ENCODE measurements around the gene IMMP2L.
"Not testable (repeated sequence)": the region's sequence is repeated elsewhere in the genome, so short reads cannot be mapped to it uniquely, and the experiment has no call there.

IMMP2L gene

DNA sequence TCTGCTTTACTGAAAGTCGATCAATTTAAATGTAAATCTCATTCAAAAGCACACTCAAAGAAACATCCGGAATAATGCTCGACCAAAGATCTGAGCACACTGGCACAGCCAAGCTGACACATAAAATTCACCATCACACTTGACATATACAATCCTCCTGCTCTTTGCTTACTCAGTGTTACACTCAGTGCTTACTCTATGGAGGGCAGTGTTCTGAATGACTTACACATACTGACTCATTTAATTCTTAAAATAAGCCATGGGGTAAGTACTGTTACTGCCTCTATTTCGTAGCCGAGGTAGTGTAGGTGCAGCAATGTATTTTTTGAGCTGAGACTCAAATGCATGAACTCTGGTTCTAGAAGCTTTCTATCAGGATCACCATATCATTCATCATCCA, 892.9 kb downstream of the IMMP2L start:
- DNase-seq = no peak

DNA sequence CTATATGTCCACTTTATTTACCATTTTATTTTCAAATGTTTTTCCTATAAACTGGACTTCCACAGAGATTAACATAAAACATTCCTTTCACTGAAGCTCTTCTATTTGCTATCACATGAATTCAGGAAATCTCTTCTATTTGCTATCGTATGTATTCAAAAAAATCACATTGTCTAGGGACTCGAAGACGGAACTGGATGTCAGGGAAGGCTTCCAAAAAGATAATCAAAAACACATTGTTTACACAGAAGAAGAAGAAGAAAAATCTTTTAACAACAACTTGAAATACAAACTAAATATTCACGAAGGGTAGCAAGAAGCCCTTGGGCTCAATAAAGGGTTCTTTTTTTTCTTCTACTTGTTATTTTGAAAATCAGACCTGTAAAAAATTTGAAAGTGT, 897.5 kb downstream of the IMMP2L start:
- DNase-seq = peak; percentile 37

DNA sequence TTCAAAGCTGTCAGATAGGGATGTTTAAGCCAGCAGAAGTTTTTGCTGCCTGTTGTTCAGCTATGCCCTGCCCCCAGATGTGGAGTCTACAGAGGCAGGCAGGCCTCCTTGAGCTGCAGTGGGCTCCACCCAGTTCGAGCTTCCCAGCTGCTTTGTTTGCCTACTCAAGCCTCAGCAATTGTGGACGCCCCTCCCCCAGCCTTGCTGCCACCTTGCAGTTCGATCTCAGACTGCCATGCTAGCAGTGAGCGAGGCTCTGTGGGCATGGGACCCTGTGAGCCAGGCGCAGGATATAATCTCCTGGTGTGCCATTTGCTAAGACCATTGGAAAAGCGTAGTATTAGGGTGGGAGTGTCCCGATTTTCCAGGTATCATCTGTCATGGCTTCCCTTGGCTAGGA, 901.7 kb downstream of the IMMP2L start:
- DNase-seq = not testable (repeated sequence)

DNA sequence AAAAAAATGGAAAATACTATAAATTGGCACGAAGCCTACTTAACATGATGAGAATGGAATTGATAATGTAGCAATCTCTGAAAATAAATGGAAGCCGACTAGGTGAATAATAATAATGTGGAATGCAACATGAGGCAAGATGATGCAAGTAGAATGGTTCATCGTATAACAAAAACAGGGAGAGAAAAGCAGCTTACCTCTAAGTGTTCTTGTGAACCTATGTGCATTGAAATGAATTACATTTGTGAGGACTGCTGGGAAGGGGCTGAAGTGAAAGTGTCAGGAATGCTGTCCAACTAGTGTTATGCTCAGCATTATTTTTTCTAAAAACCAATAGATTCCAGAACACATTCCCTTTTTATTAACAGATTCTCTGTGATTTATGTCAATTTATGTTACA, 912.0 kb downstream of the IMMP2L start:
- no peak for DNase-seq

DNA sequence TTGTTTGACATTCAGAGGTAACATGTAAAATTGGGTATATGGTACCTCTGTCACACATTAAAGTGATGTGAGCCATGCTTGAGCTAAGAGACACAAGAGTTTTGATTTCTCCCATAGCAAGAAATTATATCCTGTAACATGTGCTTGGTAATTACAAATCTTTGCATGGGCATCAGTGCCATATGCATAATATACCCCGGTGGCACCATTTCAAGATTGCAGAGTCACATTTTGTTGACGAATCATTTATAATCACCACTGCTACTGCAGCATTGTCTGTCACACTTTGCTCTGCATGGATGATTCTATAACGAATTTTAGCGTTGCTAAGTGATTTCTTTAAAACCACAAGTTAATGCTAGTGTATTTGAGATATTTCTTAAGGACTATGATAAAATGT, 915.0 kb downstream of the IMMP2L start:
- DNase-seq = no peak

DNA sequence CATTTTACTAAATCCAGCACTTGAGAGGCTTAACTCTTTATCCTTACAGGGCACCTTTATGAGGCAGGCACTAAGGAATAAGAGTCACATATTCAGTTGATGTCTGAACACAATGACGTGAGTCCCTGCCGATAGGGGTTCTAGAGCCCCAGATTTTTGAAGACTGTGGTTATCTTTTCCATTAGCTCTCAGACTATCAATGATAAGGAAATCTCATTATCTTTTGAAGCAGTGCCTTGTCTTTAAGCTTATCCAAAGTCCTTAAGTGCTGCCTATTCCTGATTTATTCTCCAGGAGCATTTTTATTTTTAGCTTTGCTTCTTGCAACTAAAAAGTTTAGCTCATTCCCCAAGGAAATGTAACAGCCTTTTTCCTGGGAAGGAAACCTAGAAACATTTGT, 915.5 kb downstream of the IMMP2L start:
- no peak for DNase-seq

DNA sequence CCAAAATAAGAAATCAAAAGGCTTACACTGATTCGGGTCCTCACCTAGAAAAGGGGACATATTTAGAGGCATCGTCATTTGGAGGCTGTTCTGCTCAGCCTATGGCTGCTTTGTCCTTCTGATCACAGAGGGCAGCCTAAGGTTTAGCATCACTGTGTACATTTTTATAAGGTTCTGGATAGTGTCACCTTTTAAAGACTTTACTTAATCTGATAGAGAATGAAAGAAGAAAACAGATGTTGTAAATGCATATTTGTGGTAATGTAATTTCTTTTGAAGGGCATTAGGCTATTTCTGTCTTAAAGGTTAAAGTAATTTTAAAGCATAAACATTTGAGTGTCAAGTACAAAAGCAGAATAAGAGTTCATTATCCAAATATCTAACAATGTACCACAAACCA, 916.7 kb downstream of the IMMP2L start:
- no peak for DNase-seq

DNA sequence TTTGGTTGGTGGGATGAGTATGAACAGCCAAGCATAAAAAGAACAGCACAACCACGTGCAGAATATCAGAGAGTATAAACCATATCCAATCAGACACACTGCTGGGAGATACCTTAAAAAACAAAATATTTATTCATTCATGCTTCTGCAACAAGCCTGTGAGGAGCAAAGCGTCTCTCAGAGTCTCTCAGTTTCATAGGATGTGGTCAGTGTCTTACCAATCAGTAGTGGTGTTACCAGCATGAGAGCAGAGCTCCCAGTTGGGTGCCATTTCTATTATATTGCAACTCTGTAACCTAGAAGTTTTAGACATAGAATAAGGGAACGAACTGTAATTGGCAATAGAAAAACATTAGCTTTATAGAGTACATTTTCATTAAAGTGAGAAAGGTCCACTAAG, 917.2 kb downstream of the IMMP2L start:
- DNase-seq = no peak

DNA sequence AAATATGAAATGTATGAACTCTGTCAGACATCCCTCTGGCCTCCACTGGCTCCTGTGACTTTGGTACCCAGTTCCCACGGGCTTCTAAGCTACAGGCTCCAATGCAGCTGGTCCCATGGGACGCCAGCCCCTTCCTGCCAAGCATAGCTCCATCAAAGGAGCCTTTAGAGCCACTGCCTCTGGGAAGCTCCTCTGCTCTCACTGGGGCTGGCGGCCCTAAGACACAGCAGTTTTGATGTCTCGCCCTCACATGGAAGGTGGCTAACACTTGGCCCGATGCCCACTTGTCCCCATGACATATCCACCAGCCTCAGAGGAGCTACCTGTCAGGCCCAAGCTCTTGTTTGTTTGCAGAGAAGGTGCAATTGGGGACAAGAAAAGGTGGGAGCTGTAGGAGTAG, 925.0 kb downstream of the IMMP2L start:
- DNase-seq = no peak

DNA sequence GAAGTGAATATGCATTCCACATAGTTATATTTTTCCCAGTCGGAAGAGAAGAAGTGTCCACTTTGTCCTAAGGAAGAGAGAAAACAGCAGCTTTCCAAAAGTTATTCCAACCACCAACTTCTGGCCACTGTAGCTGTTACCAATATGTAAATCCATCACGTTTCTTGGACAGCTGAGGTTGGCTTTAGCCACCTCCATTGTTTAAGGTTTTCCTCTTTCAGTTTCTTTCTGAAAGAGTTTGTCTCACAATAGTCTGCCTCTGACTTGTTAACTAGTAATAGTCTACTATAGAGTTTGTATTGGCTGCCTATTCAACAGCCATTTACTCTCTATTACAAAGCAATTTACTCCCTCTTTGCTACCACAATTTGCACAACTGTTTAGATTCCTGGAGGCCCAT, 929.0 kb downstream of the IMMP2L start:
- DNase-seq = no peak

DNA sequence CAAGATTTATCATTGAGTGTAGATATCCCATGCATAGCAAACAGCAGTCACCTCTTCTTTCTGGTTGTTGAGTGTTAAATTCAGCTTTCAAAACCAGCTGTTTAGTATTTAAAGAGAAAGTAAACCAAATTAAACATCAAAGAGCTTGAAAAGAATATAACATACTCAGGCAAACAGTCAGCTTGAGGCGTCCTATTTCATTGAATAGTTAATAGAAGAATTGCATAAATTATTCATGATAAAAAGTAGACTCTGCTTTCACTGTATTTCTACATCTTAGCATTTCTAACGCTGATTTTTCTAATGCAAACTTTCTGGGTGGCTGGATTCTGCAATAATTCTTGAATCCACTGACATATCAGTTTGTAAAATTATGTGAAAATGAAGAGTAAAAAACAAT, 935.9 kb downstream of the IMMP2L start:
- DNase-seq = no peak

DNA sequence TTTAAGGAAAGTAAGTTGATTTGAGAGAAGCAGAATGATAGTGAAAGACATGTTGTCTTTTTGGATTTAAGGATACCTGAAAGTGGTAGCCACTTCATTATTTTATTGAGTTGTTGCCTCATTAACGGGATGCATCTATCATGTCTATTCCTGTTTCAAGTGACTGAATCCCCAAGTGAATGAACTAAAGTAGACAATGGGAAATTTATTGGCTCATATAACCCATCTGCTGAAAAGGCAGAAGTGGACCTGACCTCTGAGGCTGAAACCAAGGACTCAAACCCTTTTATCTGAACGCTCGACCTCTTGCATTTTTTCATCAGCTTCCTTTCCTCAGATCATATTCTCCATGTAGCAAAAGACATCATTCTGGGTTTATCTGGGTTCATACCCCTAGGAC, 937.0 kb downstream of the IMMP2L start:
- no peak for DNase-seq

DNA sequence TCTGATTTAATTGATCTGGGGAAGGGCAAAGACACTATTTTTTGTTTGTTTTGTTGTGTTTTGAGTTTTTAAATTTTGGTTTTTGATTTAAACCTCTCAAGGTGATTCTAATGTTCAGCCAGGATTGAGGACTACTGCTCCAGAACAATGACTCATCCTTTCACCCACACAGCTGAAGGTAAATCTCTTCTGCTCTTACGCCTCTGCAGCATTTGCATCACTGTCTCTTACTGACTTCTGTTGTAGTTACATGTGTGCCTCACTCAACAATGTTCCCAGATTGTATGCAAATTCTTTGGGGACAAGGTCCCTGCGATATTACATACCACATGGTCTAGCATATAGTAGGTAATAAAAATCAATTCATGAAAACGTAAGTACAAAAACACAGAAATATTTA, 938.9 kb downstream of the IMMP2L start:
- no peak for DNase-seq

DNA sequence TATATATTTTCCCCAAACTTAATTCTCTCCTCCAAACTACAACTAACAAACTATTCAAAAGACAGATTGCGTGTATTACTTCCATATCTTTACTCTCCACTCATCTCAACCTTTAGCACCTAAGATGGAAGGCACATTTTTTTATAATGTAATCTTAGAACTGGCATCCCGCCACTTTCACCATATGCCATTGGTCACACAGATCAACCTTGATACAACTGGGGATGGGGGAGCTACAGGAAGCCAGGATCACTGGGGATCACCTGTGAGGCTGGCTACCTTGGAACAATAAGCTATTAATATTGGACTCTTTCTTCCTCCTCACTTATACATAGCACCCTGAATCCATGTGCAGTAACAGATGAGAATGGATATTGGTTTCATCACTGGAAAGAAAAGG, 941.0 kb downstream of the IMMP2L start:
- no peak for DNase-seq

DNA sequence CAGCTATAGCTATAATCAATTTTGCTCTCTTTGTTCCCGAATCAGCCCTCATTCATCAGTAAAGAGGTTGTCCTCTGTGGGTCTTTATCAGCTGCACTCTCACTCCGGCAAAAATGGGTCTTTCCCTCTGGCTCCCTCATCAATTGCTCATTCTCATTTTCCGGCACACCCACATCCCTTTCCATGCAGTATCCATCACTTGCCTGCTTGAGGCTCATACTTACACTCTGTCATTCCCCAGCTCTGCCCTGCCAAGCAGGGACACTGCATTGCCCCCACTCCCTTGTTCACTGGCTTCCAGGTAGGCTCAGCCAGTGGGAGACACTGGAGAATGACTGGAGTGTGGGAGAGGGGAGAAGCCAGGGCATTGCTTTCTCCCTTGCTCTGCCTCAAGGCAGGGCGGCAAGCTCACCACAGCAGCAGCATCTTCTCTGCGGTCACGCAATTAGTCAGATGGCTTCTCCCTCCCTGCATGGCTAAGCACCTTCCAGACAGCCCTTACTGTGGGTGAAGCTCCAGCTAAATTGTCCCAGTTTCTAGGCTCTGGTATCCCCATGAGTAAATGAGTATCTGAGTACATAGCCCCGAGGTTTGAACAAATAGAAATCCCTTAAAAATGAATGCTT, 942.1 kb downstream of the IMMP2L start:
- no peak for DNase-seq
